GM21786 (cell line): ENCODE results near the gene PRTG.
"Not testable (repeated sequence)": the region's sequence is repeated elsewhere in the genome, so short reads cannot be mapped to it uniquely, and the experiment has no call there.

Source experiments
- ATAC-seq: cut with Tn5 transposase; IDR thresholded peaks from one replicate; pipeline ENCODE4 v1.9.1; 2021; ENCODE audit not compliant: unreplicated experiment

PRTG gene

GRCh38 chr15:55707518-55707917, 35.4 kb downstream of the PRTG start:
- ATAC-seq = no peak

GRCh38 chr15:55703873-55704301, 39.1 kb downstream of the PRTG start:
- ATAC-seq = no peak

- ATAC-seq = no peak
These were observed 42.1 kb downstream of the PRTG start for GRCh38 chr15:55700876-55701275.

- no peak for ATAC-seq
These were observed 44.3 kb downstream of the PRTG start for GRCh38 chr15:55698653-55699052.

- ATAC-seq = no peak
These were observed 46.7 kb downstream of the PRTG start for GRCh38 chr15:55696221-55696620.

GRCh38 chr15:55695432-55695831, 47.5 kb downstream of the PRTG start:
- ATAC-seq = no peak

GRCh38 chr15:55694652-55695150, 48.3 kb downstream of the PRTG start:
- ATAC-seq = peak; percentile 88

GRCh38 chr15:55693116-55693515, 49.8 kb downstream of the PRTG start:
- ATAC-seq = not testable (repeated sequence)

GRCh38 chr15:55687792-55688191, 55.2 kb downstream of the PRTG start:
- no peak for ATAC-seq

GRCh38 chr15:55685286-55685685, 57.7 kb downstream of the PRTG start:
- peak; percentile 79 for ATAC-seq

- ATAC-seq = no peak
These were observed 59.6 kb downstream of the PRTG start for GRCh38 chr15:55683376-55683775.

- ATAC-seq = peak; percentile 44
These were observed 61.3 kb downstream of the PRTG start for GRCh38 chr15:55681631-55682030.

GRCh38 chr15:55676507-55676906, 66.4 kb downstream of the PRTG start:
- ATAC-seq = no peak

GRCh38 chr15:55673287-55673686, 69.7 kb downstream of the PRTG start:
- no peak for ATAC-seq

- no peak for ATAC-seq
These were observed 73.7 kb downstream of the PRTG start for GRCh38 chr15:55669270-55669669.

GRCh38 chr15:55665605-55666227, 77.2 kb downstream of the PRTG start:
- ATAC-seq = no peak

- no peak for ATAC-seq
These were observed 81.5 kb downstream of the PRTG start for GRCh38 chr15:55661428-55661827.

GRCh38 chr15:55660153-55660552, 82.8 kb downstream of the PRTG start:
- no peak for ATAC-seq

GRCh38 chr15:55659481-55659880, 83.5 kb downstream of the PRTG start:
- no peak for ATAC-seq

GRCh38 chr15:55658886-55659285, 84.1 kb downstream of the PRTG start:
- ATAC-seq = no peak

- ATAC-seq = no peak
These were observed 88.4 kb downstream of the PRTG start for GRCh38 chr15:55654561-55655031.

- ATAC-seq = no peak
These were observed 90.0 kb downstream of the PRTG start for GRCh38 chr15:55652909-55653495.

GRCh38 chr15:55652359-55652758, 90.6 kb downstream of the PRTG start:
- no peak for ATAC-seq
